HCT116 (cell line): ENCODE data around the gene XIAP. TPM values are rescaled to one million over a fixed set of nuclear protein-coding genes. Genes with fewer than 3 reads are reported as not detected.

Experiments used
- ATAC-seq: fragments of 200-7000 bp; cut with Tn5 transposase; 2 replicates; pipeline ENCODE4 v1.9.1; 2020; ENCODE audit warnings: mild to moderate bottlenecking, moderate library complexity
- BruUV-seq: library from RNA; stranded (reverse); fragments of 400-500 nt; replicated peaks from 2 replicates; lab custom pipeline; 2021; lab: Mats Ljungman, UMichigan
- CTCF ChIA-PET: fragments of 300-600 bp; sonication (Branson Sonifier 250); formaldehyde crosslinking; loops from one replicate; lab custom pipeline; 2021; ENCODE audit warnings: antibody characterized with exemption; lab: Charles Lee
- POLR2A ChIA-PET: fragments of 300-600, 350-600 bp; sonication (Branson Sonifier 250); formaldehyde crosslinking; loops from one replicate; lab custom pipeline; 2021; ENCODE audit warnings: antibody characterized with exemption; lab: Charles Lee
- RAD21 ChIA-PET, 2 experiments: fragments of 300-600 bp; sonication (Branson Sonifier 250); formaldehyde crosslinking; loops; one replicate each; lab custom pipeline; 2023; ENCODE audit warnings: low total read pairs in 2 of 2; ENCODE audit not compliant: uncharacterized antibody in 2 of 2, unreplicated experiment in 2 of 2, low non-redundant PET in 1 of 2; lab: Charles Lee
- DNase-seq: peaks from one replicate; pipeline ENCODE4 v3.0.0-alpha.2; 2010; ENCODE audit warnings: low read depth, low spot score
- H2AFZ ChIP-seq: fragments of 200-600 bp; shearing (Covaris generic), sonication (generic); 2 replicates; pipeline ENCODE4 v1.6.1; 2017; ENCODE audit warnings: low read depth, mixed run types, mixed read lengths, antibody characterized with exemption, low read length; ENCODE audit not compliant: poor library complexity, severe bottlenecking
- H3K27ac ChIP-seq: 2 replicates; pipeline ENCODE4 v1.5.1; 2012; ENCODE audit warnings: low read depth, low read length
- H3K27me3 ChIP-seq: fragments of 200-600 bp; sonication (generic); 2 replicates; pipeline ENCODE4 v1.6.1; 2016; ENCODE audit warnings: mixed run types, low read length, mixed read lengths; ENCODE audit not compliant: insufficient read depth
- H3K36me3 ChIP-seq, 2 experiments: fragments of 200-500 bp in 1 of 2; fragments of 200-600 bp in 1 of 2; sonication (Bioruptor generic) in 1 of 2; sonication (generic) in 1 of 2; 2 replicates each; pipeline versions ENCODE4 v1.5.1 to v1.6.1; 2014 to 2016; ENCODE audit warnings: low read length in 2 of 2, inconsistent platforms in 1 of 2, mixed read lengths in 1 of 2, mixed run types in 1 of 2; ENCODE audit not compliant: insufficient read depth in 2 of 2, control insufficient read depth in 1 of 2
- H3K4me1 ChIP-seq, 2 experiments: fragments of 200-600 bp in 1 of 2; sonication (generic) in 1 of 2; 2 replicates each; pipeline versions ENCODE4 v1.5.1 to v1.6.1; 2012 to 2017; ENCODE audit warnings: low read length in 2 of 2, inconsistent platforms in 1 of 2, mild to moderate bottlenecking in 1 of 2, mixed read lengths in 1 of 2, mixed run types in 1 of 2, moderate library complexity in 1 of 2; ENCODE audit not compliant: insufficient read depth in 2 of 2, control insufficient read depth in 1 of 2
- H3K4me2 ChIP-seq: fragments of 200-600 bp; sonication (generic); 2 replicates; pipeline ENCODE4 v1.6.1; 2017; ENCODE audit warnings: mixed run types, low read length, mixed read lengths
- H3K4me3 ChIP-seq, 2 experiments: fragments of 200-600 bp in 1 of 2; sonication (generic) in 1 of 2; replicated peaks in 1 of 2; 2 replicates each; pipeline ENCODE4 v1.5.1; 2011 to 2016; ENCODE audit warnings: low read length in 2 of 2, control low read depth in 1 of 2, low read depth in 1 of 2, mild to moderate bottlenecking in 1 of 2, mixed read lengths in 1 of 2, mixed run types in 1 of 2
- H3K79me2 ChIP-seq: fragments of 200-600 bp; sonication (generic); 2 replicates; pipeline ENCODE4 v1.6.1; 2017; ENCODE audit warnings: mild to moderate bottlenecking, mixed run types, low read length, moderate library complexity, mixed read lengths; ENCODE audit not compliant: insufficient read depth
- H3K9ac ChIP-seq: fragments of 200-600 bp; sonication (generic); 2 replicates; pipeline ENCODE4 v1.6.1; 2016; ENCODE audit warnings: low read length, mixed read lengths
- H3K9me2 ChIP-seq: fragments of 200-600 bp; sonication (generic), shearing (Covaris generic); 2 replicates; pipeline ENCODE4 v1.6.1; 2017; ENCODE audit warnings: mixed run types, mild to moderate bottlenecking, moderate library complexity; ENCODE audit not compliant: insufficient read depth
- H3K9me3 ChIP-seq, 2 experiments: fragments of 200-500 bp in 1 of 2; fragments of 200-600 bp in 1 of 2; sonication (Bioruptor generic) in 1 of 2; sonication (generic) in 1 of 2; 2 replicates each; pipeline ENCODE4 v1.6.1; 2014 to 2017; ENCODE audit warnings: low read length in 2 of 2, mixed read lengths in 2 of 2, inconsistent platforms in 1 of 2, low read depth in 1 of 2, mild to moderate bottlenecking in 1 of 2, mixed run types in 1 of 2, moderate library complexity in 1 of 2; ENCODE audit not compliant: control insufficient read depth in 1 of 2, insufficient read depth in 1 of 2
- H4K20me1 ChIP-seq: fragments of 200-600 bp; sonication (generic), shearing (Covaris generic); 2 replicates; pipeline ENCODE4 v1.6.1; 2017; ENCODE audit warnings: mixed run types, mild to moderate bottlenecking, moderate library complexity; ENCODE audit not compliant: insufficient read depth
- ELF1 ChIP-seq: IDR thresholded peaks from 2 replicates; pipeline ENCODE4 v1.6.1; 2012; ENCODE audit warnings: low read depth, borderline replicate concordance
- JUND ChIP-seq: IDR thresholded peaks from 2 replicates; pipeline ENCODE4 v1.6.1; 2012
- RAD21 ChIP-seq: IDR thresholded peaks from 2 replicates; pipeline ENCODE4 v1.6.1; 2012; ENCODE audit warnings: low read depth, mild to moderate bottlenecking
- TCF7L2 ChIP-seq: IDR thresholded peaks from 2 replicates; pipeline ENCODE4 v1.7.0; 2011; ENCODE audit warnings: borderline replicate concordance, inconsistent platforms; ENCODE audit not compliant: insufficient read depth, insufficient read length; ENCODE audit errors: extremely low read depth
- YY1 ChIP-seq: IDR thresholded peaks from 2 replicates; pipeline ENCODE4 v1.6.1; 2011; ENCODE audit warnings: low read length, low read depth, moderate library complexity, mild to moderate bottlenecking; ENCODE audit not compliant: insufficient replicate concordance; ENCODE audit errors: extremely low read depth
- ZFX ChIP-seq: fragments of 450-650 bp; IDR thresholded peaks from 2 replicates; pipeline ENCODE4 v1.6.1; 2017
- intact Hi-C: fragments of 100-400 bp; cut with micrococcal nuclease; formaldehyde crosslinking; loops from 2 replicates; pipeline ENCODE4 v1.10.0; 2022
- total RNA-seq: library from RNA; stranded (reverse); gene quantifications from one replicate; pipeline ENCODE4 v1.2.1, GENCODE V29; 2021; ENCODE audit not compliant: unreplicated experiment
- TF ChIP-seq, protein P1 (sequence below), 3 experiments: fragments of 200-600 bp in 1 of 3; sonication (generic) in 1 of 3; IDR thresholded peaks in 2 of 3; conservative IDR thresholded peaks in 1 of 3; 2 replicates each; pipeline ENCODE4 v1.5.1; 2012 to 2017; ENCODE audit warnings: low read depth in 2 of 3, low read length in 2 of 3, antibody characterized with exemption in 1 of 3, borderline replicate concordance in 1 of 3, control low read depth in 1 of 3, mild to moderate bottlenecking in 1 of 3, mixed read lengths in 1 of 3, mixed run types in 1 of 3, moderate library complexity in 1 of 3; ENCODE audit not compliant: insufficient read depth in 1 of 3
- TF ChIP-seq, protein P2 (sequence below): IDR thresholded peaks from 2 replicates; pipeline ENCODE4 v1.6.1; 2012; ENCODE audit warnings: low read depth
- TF ChIP-seq, protein P3 (sequence below): IDR thresholded peaks from 2 replicates; pipeline ENCODE4 v1.6.1; 2012
- TF ChIP-seq, protein P4 (sequence below): IDR thresholded peaks from 2 replicates; pipeline ENCODE4 v1.6.1; 2011; ENCODE audit warnings: mild to moderate bottlenecking, low read length, moderate library complexity; ENCODE audit not compliant: insufficient replicate concordance; ENCODE audit errors: extremely low read depth

XIAP gene
- total RNA-seq, 1 experiment from 2014 or later: 41.0 TPM

DNA sequence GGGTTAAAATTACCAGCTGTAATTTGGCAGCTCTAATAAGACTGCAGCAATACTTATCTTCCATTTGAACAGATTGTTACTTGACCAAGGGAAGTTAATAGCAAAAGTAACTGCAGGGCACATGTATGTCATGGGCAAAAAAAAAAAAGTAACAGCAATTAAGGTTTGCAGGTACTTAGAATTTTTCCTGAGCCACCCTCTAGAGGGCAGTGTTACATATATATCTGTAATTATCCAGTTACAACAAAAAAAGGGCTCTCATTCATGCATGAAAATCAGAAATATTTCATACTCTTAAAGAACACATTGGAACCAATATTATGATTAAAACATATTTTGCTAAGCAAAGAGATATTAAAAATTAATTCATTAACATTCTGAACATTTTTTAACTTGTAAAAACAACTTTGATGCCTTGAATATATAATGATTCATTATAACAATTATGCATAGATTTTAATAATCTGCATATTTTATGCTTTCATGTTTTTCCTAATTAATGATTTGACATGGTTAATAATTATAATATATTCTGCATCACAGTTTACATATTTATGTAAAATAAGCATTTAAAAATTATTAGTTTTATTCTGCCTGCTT, 25.1 kb downstream of the XIAP start:
- H3K27ac ChIP-seq: no peak overlapping the region
- no peak overlapping the region for H2AFZ ChIP-seq
- H3K79me2 ChIP-seq: peaks cover 21% of the 10 kb centered on the region; the same call in 1 of the 2 replicates
- no peaks in the 10 kb centered on the region for H3K9me2 ChIP-seq
- ATAC-seq: 0 out of 2 replicates have a peak, but pooled peaks have one; percentile 30
- H3K4me1 ChIP-seq: no peaks in the 10 kb centered on the region
- H3K4me3 ChIP-seq: no peak overlapping the region
- DNase-seq: no peak
- ChIA-PET CTCF (no interaction called here), POLR2A (interaction anchor here (0.6 to 1.0 kb wide), 2 partner anchors 10 to 433 kb away, joined by 3 read pairs; no protein-coding TSS in a partner anchor), RAD21 (no interaction called here)
- TF ChIP-seq, protein P1, sequence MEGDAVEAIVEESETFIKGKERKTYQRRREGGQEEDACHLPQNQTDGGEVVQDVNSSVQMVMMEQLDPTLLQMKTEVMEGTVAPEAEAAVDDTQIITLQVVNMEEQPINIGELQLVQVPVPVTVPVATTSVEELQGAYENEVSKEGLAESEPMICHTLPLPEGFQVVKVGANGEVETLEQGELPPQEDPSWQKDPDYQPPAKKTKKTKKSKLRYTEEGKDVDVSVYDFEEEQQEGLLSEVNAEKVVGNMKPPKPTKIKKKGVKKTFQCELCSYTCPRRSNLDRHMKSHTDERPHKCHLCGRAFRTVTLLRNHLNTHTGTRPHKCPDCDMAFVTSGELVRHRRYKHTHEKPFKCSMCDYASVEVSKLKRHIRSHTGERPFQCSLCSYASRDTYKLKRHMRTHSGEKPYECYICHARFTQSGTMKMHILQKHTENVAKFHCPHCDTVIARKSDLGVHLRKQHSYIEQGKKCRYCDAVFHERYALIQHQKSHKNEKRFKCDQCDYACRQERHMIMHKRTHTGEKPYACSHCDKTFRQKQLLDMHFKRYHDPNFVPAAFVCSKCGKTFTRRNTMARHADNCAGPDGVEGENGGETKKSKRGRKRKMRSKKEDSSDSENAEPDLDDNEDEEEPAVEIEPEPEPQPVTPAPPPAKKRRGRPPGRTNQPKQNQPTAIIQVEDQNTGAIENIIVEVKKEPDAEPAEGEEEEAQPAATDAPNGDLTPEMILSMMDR (IDR thresholded peaks at IDR 0.05 in 2 of 3, conservative IDR thresholded peaks at IDR 0.05 in 1 of 3; ENCODE audit: borderline replicate concordance in 1 of 3, insufficient read depth in 1 of 3, low read depth in 2 of 3, low read length in 2 of 3): peak; percentile 25 to 52 (median 37); a peak in 5 of 6 replicates
- TF ChIP-seq RAD21 (peak; percentile 33), ZFX (no peak)
- no peak overlapping the region for H3K4me2 ChIP-seq
- no peak overlapping the region for H3K9ac ChIP-seq
- H4K20me1 ChIP-seq: no peaks in the 10 kb centered on the region; the same call in 1 of the 2 replicates
- H3K36me3 ChIP-seq: peaks cover 0 to 3% of the 10 kb centered on the region in 2 experiments; a peak in 1 of 4 replicates
- H3K27me3 ChIP-seq: no peaks in the 10 kb centered on the region
- no TSS peak for BruUV-seq
- intact Hi-C loops: no loop called here
- no peaks in the 10 kb centered on the region for H3K9me3 ChIP-seq

DNA sequence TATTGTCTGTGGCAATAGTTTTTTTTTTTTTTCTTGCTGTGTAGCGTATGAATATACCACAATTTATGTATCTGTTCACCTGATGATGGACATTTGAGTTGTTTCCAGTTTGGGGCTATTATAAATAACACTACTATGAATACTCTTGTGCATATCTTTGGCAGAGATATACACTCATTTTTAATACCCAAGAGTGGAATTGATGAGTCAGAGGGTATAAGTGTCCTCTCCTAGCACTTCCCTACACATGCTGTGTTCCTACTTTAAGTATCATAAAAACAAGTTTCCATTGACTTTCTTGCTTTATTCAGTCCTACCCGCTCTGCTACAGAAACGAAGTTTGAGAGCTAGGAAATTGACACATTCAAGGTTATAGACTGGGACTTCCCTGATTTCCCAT, 39.8 kb downstream of the XIAP start:
- BruUV-seq: no TSS peak
- H3K9ac ChIP-seq: no peak overlapping the region
- no peaks in the 10 kb centered on the region for H3K9me2 ChIP-seq
- no peaks in the 10 kb centered on the region for H3K79me2 ChIP-seq
- intact Hi-C loops: no loop called here
- no peaks in the 10 kb centered on the region for H3K4me1 ChIP-seq
- H3K4me2 ChIP-seq: no peak overlapping the region
- no peak overlapping the region for H3K27ac ChIP-seq
- DNase-seq (no peak), ATAC-seq (no peak)
- no peaks in the 10 kb centered on the region for H4K20me1 ChIP-seq
- H3K36me3 ChIP-seq: no peaks in the 10 kb centered on the region; a peak in 1 of 4 replicates
- no peaks in the 10 kb centered on the region for H3K9me3 ChIP-seq
- POLR2A ChIA-PET: no interaction called here
- RAD21 ChIA-PET: no interaction called here
- no peak overlapping the region for H2AFZ ChIP-seq
- CTCF ChIA-PET: no interaction called here
- no peak overlapping the region for H3K4me3 ChIP-seq
- no peaks in the 10 kb centered on the region for H3K27me3 ChIP-seq
- no peak for TF ChIP-seq ELF1
- no peak for TF ChIP-seq YY1
- TF ChIP-seq JUND: no peak
- TF ChIP-seq, protein P2, sequence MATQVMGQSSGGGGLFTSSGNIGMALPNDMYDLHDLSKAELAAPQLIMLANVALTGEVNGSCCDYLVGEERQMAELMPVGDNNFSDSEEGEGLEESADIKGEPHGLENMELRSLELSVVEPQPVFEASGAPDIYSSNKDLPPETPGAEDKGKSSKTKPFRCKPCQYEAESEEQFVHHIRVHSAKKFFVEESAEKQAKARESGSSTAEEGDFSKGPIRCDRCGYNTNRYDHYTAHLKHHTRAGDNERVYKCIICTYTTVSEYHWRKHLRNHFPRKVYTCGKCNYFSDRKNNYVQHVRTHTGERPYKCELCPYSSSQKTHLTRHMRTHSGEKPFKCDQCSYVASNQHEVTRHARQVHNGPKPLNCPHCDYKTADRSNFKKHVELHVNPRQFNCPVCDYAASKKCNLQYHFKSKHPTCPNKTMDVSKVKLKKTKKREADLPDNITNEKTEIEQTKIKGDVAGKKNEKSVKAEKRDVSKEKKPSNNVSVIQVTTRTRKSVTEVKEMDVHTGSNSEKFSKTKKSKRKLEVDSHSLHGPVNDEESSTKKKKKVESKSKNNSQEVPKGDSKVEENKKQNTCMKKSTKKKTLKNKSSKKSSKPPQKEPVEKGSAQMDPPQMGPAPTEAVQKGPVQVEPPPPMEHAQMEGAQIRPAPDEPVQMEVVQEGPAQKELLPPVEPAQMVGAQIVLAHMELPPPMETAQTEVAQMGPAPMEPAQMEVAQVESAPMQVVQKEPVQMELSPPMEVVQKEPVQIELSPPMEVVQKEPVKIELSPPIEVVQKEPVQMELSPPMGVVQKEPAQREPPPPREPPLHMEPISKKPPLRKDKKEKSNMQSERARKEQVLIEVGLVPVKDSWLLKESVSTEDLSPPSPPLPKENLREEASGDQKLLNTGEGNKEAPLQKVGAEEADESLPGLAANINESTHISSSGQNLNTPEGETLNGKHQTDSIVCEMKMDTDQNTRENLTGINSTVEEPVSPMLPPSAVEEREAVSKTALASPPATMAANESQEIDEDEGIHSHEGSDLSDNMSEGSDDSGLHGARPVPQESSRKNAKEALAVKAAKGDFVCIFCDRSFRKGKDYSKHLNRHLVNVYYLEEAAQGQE: no peak
- no peak for TF ChIP-seq RAD21
- TF ChIP-seq TCF7L2: no peak
- TF ChIP-seq, protein P3, sequence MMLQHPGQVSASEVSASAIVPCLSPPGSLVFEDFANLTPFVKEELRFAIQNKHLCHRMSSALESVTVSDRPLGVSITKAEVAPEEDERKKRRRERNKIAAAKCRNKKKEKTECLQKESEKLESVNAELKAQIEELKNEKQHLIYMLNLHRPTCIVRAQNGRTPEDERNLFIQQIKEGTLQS: no peak
- TF ChIP-seq, protein P4, sequence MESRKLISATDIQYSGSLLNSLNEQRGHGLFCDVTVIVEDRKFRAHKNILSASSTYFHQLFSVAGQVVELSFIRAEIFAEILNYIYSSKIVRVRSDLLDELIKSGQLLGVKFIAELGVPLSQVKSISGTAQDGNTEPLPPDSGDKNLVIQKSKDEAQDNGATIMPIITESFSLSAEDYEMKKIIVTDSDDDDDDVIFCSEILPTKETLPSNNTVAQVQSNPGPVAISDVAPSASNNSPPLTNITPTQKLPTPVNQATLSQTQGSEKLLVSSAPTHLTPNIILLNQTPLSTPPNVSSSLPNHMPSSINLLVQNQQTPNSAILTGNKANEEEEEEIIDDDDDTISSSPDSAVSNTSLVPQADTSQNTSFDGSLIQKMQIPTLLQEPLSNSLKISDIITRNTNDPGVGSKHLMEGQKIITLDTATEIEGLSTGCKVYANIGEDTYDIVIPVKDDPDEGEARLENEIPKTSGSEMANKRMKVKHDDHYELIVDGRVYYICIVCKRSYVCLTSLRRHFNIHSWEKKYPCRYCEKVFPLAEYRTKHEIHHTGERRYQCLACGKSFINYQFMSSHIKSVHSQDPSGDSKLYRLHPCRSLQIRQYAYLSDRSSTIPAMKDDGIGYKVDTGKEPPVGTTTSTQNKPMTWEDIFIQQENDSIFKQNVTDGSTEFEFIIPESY: no peak
